Panc1 (cell line): Measurements from ENCODE around the gene SOX5. TPM values are rescaled to one million over a fixed set of nuclear protein-coding genes. Genes with fewer than 3 reads are reported as not detected.

Experiments
- ATAC-seq: fragments of 200-7000 bp; cut with Tn5 transposase; 2 replicates; pipeline ENCODE4 v1.9.1; 2020; ENCODE audit warnings: mild to moderate bottlenecking, moderate library complexity
- BruUV-seq: library from RNA; stranded (reverse); fragments of 400-500 nt; replicated peaks from 2 replicates; lab custom pipeline; 2021; lab: Mats Ljungman, UMichigan
- CTCF ChIA-PET: fragments of 300-600 bp; sonication (Branson Sonifier 250); formaldehyde crosslinking; loops from one replicate; lab custom pipeline; 2022; ENCODE audit warnings: antibody characterized with exemption; lab: Charles Lee
- POLR2A ChIA-PET: fragments of 300-600 bp; sonication (Branson Sonifier 250); formaldehyde crosslinking; loops from one replicate; lab custom pipeline; 2022; ENCODE audit warnings: antibody characterized with exemption; lab: Charles Lee
- DNase-seq: peaks from one replicate; pipeline ENCODE4 v3.0.0-alpha.2; 2010; ENCODE audit warnings: low read depth, low spot score
- H3K27ac ChIP-seq: 2 replicates; pipeline ENCODE4 v1.5.1; 2011; ENCODE audit warnings: mild to moderate bottlenecking, low read length, inconsistent platforms
- H3K27me3 ChIP-seq: fragments of 200-500 bp; sonication (Bioruptor generic); 2 replicates; pipeline ENCODE4 v1.6.0; 2014; ENCODE audit warnings: low read length, inconsistent platforms; ENCODE audit not compliant: control insufficient read depth, insufficient read depth
- H3K36me3 ChIP-seq: fragments of 200-500 bp; sonication (Bioruptor generic); 2 replicates; pipeline ENCODE4 v1.5.1; 2014; ENCODE audit warnings: inconsistent platforms, mild to moderate bottlenecking, low read length, moderate library complexity; ENCODE audit not compliant: control insufficient read depth, insufficient read depth
- H3K4me1 ChIP-seq: 2 replicates; pipeline ENCODE4 v1.5.1; 2011; ENCODE audit warnings: inconsistent platforms, mild to moderate bottlenecking, low read length, moderate library complexity; ENCODE audit not compliant: control insufficient read depth, insufficient read depth
- H3K4me3 ChIP-seq, 2 experiments: 2 replicates each; pipeline ENCODE4 v1.5.1; 2011 to 2012; ENCODE audit warnings: low read depth in 2 of 2, low read length in 2 of 2, mild to moderate bottlenecking in 2 of 2, inconsistent platforms in 1 of 2, moderate library complexity in 1 of 2
- H3K9me3 ChIP-seq: fragments of 200-500 bp; sonication (Bioruptor generic); 2 replicates; pipeline ENCODE4 v1.5.1; 2014; ENCODE audit warnings: low read depth, mild to moderate bottlenecking, inconsistent platforms, low read length, moderate library complexity; ENCODE audit not compliant: control insufficient read depth, insufficient read depth
- POLR2AphosphoS5 ChIP-seq: IDR thresholded peaks from 2 replicates; pipeline ENCODE4 v1.6.1; 2012; ENCODE audit warnings: mild to moderate bottlenecking, low read depth, low read length, moderate library complexity
- SIN3A ChIP-seq: IDR thresholded peaks from 2 replicates; pipeline ENCODE4 v1.6.1; 2012; ENCODE audit warnings: low read depth, mild to moderate bottlenecking, low read length, moderate library complexity, borderline replicate concordance; ENCODE audit not compliant: insufficient read depth
- TCF7L2 ChIP-seq: IDR thresholded peaks from 2 replicates; pipeline ENCODE4 v1.6.1; 2011; ENCODE audit warnings: mild to moderate bottlenecking, low read depth, low read length, inconsistent platforms
- in situ Hi-C: cut with HindIII; loops from 2 replicates; pipeline ENCODE4 v1.10.0; 2016; ENCODE audit warnings: low sequenced_read_pairs, low pct_unique_long_range_greater_than_20kb
- intact Hi-C: fragments of 100-400 bp; cut with micrococcal nuclease; formaldehyde crosslinking; loops from one replicate; pipeline ENCODE4 v1.10.0; 2022; ENCODE audit not compliant: unreplicated experiment
- total RNA-seq: library from RNA; stranded (reverse); gene quantifications from one replicate; pipeline ENCODE4 v1.2.1, GENCODE V29; 2021; ENCODE audit not compliant: unreplicated experiment
- TF ChIP-seq, protein P1 (sequence below), 2 experiments: IDR thresholded peaks; 2 replicates each; pipeline ENCODE4 v1.6.1; 2011 to 2012; ENCODE audit warnings: low read depth in 2 of 2, control low read depth in 1 of 2, low read length in 1 of 2, mild to moderate bottlenecking in 1 of 2, moderate library complexity in 1 of 2; ENCODE audit not compliant: insufficient read depth in 1 of 2
- TF ChIP-seq, protein P2 (sequence below): fragments of 450-650 bp; IDR thresholded peaks from 2 replicates; pipeline ENCODE4 v1.5.1; 2017; ENCODE audit warnings: mild to moderate bottlenecking

The SOX5 gene
- total RNA-seq, 1 experiment from 2014 or later, result 0.23 TPM

- Histone ChIP-seq H3K4me3 (no peak overlapping the region), H3K27me3 (no peaks in the 10 kb centered on the region), H3K36me3 (no peaks in the 10 kb centered on the region), H3K9me3 (no peaks in the 10 kb centered on the region), H3K4me1 (no peaks in the 10 kb centered on the region), H3K27ac (no peak overlapping the region)
- ATAC-seq, result no peak
- in situ Hi-C loops, result no loop called here
- ChIA-PET CTCF (no interaction called here), POLR2A (no interaction called here)
- BruUV-seq, result no TSS peak
- DNase-seq, result no peak
- TF ChIP-seq, protein P1, sequence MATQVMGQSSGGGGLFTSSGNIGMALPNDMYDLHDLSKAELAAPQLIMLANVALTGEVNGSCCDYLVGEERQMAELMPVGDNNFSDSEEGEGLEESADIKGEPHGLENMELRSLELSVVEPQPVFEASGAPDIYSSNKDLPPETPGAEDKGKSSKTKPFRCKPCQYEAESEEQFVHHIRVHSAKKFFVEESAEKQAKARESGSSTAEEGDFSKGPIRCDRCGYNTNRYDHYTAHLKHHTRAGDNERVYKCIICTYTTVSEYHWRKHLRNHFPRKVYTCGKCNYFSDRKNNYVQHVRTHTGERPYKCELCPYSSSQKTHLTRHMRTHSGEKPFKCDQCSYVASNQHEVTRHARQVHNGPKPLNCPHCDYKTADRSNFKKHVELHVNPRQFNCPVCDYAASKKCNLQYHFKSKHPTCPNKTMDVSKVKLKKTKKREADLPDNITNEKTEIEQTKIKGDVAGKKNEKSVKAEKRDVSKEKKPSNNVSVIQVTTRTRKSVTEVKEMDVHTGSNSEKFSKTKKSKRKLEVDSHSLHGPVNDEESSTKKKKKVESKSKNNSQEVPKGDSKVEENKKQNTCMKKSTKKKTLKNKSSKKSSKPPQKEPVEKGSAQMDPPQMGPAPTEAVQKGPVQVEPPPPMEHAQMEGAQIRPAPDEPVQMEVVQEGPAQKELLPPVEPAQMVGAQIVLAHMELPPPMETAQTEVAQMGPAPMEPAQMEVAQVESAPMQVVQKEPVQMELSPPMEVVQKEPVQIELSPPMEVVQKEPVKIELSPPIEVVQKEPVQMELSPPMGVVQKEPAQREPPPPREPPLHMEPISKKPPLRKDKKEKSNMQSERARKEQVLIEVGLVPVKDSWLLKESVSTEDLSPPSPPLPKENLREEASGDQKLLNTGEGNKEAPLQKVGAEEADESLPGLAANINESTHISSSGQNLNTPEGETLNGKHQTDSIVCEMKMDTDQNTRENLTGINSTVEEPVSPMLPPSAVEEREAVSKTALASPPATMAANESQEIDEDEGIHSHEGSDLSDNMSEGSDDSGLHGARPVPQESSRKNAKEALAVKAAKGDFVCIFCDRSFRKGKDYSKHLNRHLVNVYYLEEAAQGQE (IDR thresholded peaks at IDR 0.05; ENCODE audit: insufficient read depth in 1 of 2, low read depth in 2 of 2, low read length in 1 of 2), result no peak
- no peak for TF ChIP-seq POLR2AphosphoS5
- TF ChIP-seq, protein P2, sequence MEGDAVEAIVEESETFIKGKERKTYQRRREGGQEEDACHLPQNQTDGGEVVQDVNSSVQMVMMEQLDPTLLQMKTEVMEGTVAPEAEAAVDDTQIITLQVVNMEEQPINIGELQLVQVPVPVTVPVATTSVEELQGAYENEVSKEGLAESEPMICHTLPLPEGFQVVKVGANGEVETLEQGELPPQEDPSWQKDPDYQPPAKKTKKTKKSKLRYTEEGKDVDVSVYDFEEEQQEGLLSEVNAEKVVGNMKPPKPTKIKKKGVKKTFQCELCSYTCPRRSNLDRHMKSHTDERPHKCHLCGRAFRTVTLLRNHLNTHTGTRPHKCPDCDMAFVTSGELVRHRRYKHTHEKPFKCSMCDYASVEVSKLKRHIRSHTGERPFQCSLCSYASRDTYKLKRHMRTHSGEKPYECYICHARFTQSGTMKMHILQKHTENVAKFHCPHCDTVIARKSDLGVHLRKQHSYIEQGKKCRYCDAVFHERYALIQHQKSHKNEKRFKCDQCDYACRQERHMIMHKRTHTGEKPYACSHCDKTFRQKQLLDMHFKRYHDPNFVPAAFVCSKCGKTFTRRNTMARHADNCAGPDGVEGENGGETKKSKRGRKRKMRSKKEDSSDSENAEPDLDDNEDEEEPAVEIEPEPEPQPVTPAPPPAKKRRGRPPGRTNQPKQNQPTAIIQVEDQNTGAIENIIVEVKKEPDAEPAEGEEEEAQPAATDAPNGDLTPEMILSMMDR, result no peak
- TF ChIP-seq TCF7L2, result no peak
- no peak for TF ChIP-seq SIN3A
- intact Hi-C loops, result no loop called here
Measured at GRCh38 chr12:23927907-23928306, 21.6 kb downstream of the SOX5 start.

DNA sequence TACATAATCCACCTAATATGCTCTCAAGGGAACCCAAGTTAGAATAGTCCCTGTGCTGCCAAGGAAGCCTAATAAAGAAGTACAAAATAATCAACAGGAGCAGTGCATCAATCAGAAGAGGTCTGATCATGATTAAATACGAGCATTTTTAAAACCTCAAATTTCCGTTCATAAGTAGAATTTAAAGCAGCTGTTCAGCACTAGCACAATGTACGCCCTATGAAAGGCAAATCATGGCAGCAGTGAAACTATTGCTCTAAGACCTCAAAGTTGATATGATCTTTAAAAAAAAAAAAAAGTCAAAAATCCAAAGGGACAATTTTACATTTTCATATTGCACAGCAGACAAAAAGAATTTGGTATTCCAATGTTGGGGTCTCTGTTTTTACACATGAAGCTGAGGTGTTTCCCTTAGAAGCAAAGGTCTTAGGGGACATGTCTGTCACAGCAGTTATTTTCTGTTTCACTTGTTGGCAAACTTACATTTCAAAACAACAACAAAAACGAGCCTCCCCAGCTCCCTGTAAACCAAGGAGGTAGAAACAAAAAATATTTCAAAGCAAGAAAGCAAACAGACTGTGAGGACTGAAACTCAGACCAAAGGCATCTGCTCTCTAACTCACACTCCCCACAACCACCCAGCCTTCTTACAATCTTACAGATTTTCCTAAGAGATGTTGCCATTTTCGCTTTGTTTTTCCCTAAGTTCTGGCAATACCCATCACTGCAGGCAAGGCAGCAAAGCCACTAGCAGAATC lies 28.2 kb downstream of the SOX5 start:
- in situ Hi-C loops, result no loop called here

More for the DNA sequence above, 28.2 kb downstream of the SOX5 start:
- ChIA-PET CTCF (no interaction called here), POLR2A (no interaction called here)
- H3K4me3 ChIP-seq, result no peak overlapping the region
- ATAC-seq (no peak), DNase-seq (no peak)
- no peaks in the 10 kb centered on the region for H3K9me3 ChIP-seq
- no peaks in the 10 kb centered on the region for H3K36me3 ChIP-seq
- H3K4me1 ChIP-seq, result no peaks in the 10 kb centered on the region
- H3K27me3 ChIP-seq, result no peaks in the 10 kb centered on the region
- BruUV-seq, result no TSS peak
- H3K27ac ChIP-seq, result no peak overlapping the region
- intact Hi-C loops, result no loop called here
- no peak for TF ChIP-seq TCF7L2
- TF ChIP-seq POLR2AphosphoS5, result no peak
- TF ChIP-seq, protein P2, result no peak
- TF ChIP-seq, protein P1 (IDR thresholded peaks at IDR 0.05; ENCODE audit: insufficient read depth in 1 of 2, low read depth in 2 of 2, low read length in 1 of 2), result no peak
- TF ChIP-seq SIN3A, result no peak
